ENCODE measurements around the gene BCAP29. TPM values are rescaled to one million over a fixed set of nuclear protein-coding genes. Genes with fewer than 3 reads are reported as not detected.

BCAP29 gene
- total and polyA plus RNA-seq, 9 of the 15 experiments (the other 6 are each of a cell fraction or from before 2014, with no cell fraction given), result 63.4 to 137 (median 79.7) TPM

- TF ChIP-seq ATF2 (CRISPR knock-in tag; IDR thresholded peaks at IDR 0.05) (0 out of 2 replicates have a peak, but pooled peaks have one; percentile 19), ZNF707 (CRISPR knock-in tag; conservative IDR thresholded peaks at IDR 0.05) (no peak), GATAD2A (IDR thresholded peaks at IDR 0.05) (peak; percentile 84; the same call in 1 of the 2 replicates), BCLAF1 (IDR thresholded peaks at IDR 0.05; ENCODE audit: borderline replicate concordance in 1 of 2, control insufficient read depth in 1 of 2, low read depth in 2 of 2, low read length in 1 of 2) (peak in 1 of 2 experiments; percentile 63; a peak in 1 of 4 replicates), SREBF1 (IDR thresholded peaks at IDR 0.05; ENCODE audit: borderline replicate concordance, low read depth, low read length) (no peak), FIP1L1 (IDR thresholded peaks at IDR 0.05; ENCODE audit: low read depth, low read length, poor library complexity, severe bottlenecking) (peak; percentile 97), FOXA1 (IDR thresholded peaks at IDR 0.05; ENCODE audit: borderline replicate concordance) (no peak), ZNF124 (CRISPR knock-in tag; IDR thresholded peaks at IDR 0.05) (no peak), NR2C2 (CRISPR knock-in tag; IDR thresholded peaks at IDR 0.05) (peak; percentile 79), NR2C2 (tag; IDR thresholded peaks at IDR 0.05) (peak; percentile 94), MAZ (CRISPR knock-in tag; conservative IDR thresholded peaks at IDR 0.05 in 1 of 2, IDR thresholded peaks at IDR 0.05 in 1 of 2) (peak; percentile 91 to 99), IRF1 (CRISPR knock-in tag; IDR thresholded peaks at IDR 0.05; ENCODE audit: borderline replicate concordance) (peak; percentile 72; the same call in 1 of the 2 replicates), NR4A1 (CRISPR knock-in tag; IDR thresholded peaks at IDR 0.05) (peak; percentile 92; the same call in 1 of the 2 replicates), NR4A1 (tag; IDR thresholded peaks at IDR 0.05) (peak; percentile 89; the same call in 1 of the 2 replicates), E2F1 (CRISPR knock-in tag; IDR thresholded peaks at IDR 0.05) (peak; percentile 71; the same call in 1 of the 2 replicates), POLR2H (tag; IDR thresholded peaks at IDR 0.05; ENCODE audit: low read depth) (peak; percentile 83), SMAD2 (IDR thresholded peaks at IDR 0.05; ENCODE audit: low read depth, low read length) (no peak), PREB (CRISPR knock-in tag; IDR thresholded peaks at IDR 0.05) (no peak)
Observed at GRCh38 chr7:107579885-107580715, at the start of gene BCAP29 (continued).
